Astrocyte (in vitro differentiated cells and primary cell): Measurements from ENCODE around the gene FILIP1L. TPM values are rescaled to one million over a fixed set of nuclear protein-coding genes. Genes with fewer than 3 reads are reported as not detected.
A peak's percentile ranks its signal among the peaks of the same experiment; 100 is the strongest.

Experiments used
- DNase-seq: peaks from one replicate; pipeline ENCODE4 v3.0.0-alpha.2; 2010; ENCODE audit warnings: low read depth
- FAIRE-seq: peaks from 2 replicates; lab custom pipeline; 2011; peaks lifted over from hg19 to GRCh38; lab: Jason Lieb, UNC
- H2AFZ ChIP-seq: 2 replicates; pipeline ENCODE4 v1.6.0; 2012; ENCODE audit warnings: low read depth, low read length, inconsistent platforms
- H3K27ac ChIP-seq: 2 replicates; pipeline ENCODE4 v1.5.1; 2011; ENCODE audit warnings: low read depth, low read length, inconsistent platforms
- H3K27me3 ChIP-seq: 2 replicates; pipeline ENCODE4 v1.6.0; 2011; ENCODE audit warnings: low read length, inconsistent platforms; ENCODE audit not compliant: insufficient read depth
- H3K36me3 ChIP-seq: 2 replicates; pipeline ENCODE4 v1.5.1; 2011; ENCODE audit warnings: low read length, inconsistent platforms; ENCODE audit not compliant: insufficient read depth
- H3K4me1 ChIP-seq: 2 replicates; pipeline ENCODE4 v1.5.1; 2011; ENCODE audit warnings: low read length, inconsistent platforms; ENCODE audit not compliant: insufficient read depth
- H3K4me2 ChIP-seq: 2 replicates; pipeline ENCODE4 v1.6.0; 2012; ENCODE audit warnings: low read length, inconsistent platforms
- H3K4me3 ChIP-seq: 2 replicates; pipeline ENCODE4 v1.5.1; 2011; ENCODE audit warnings: low read depth, mild to moderate bottlenecking, low read length, inconsistent platforms; ENCODE audit not compliant: insufficient read depth
- H3K79me2 ChIP-seq: 2 replicates; pipeline ENCODE4 v1.6.0; 2012; ENCODE audit warnings: mild to moderate bottlenecking, low read length, inconsistent platforms; ENCODE audit not compliant: insufficient read depth
- H3K9ac ChIP-seq: 2 replicates; pipeline ENCODE4 v1.6.0; 2012; ENCODE audit warnings: mild to moderate bottlenecking, low read length, inconsistent platforms
- H3K9me3 ChIP-seq: 2 replicates; pipeline ENCODE4 v1.5.1; 2012; ENCODE audit warnings: low read depth, mild to moderate bottlenecking, low read length, inconsistent platforms; ENCODE audit not compliant: insufficient read depth
- H4K20me1 ChIP-seq: 2 replicates; pipeline ENCODE4 v1.6.0; 2012; ENCODE audit warnings: low read length, inconsistent platforms; ENCODE audit not compliant: insufficient read depth
- H3K27ac Mint-ChIP-seq: one replicate; pipeline ENCODE4 v1.8.0; 2021; ENCODE audit warnings: mild to moderate bottlenecking, mixed read lengths; ENCODE audit not compliant: unreplicated experiment
- H3K27me3 Mint-ChIP-seq: one replicate; pipeline ENCODE4 v1.8.0; 2021; ENCODE audit warnings: low read depth, mixed read lengths; ENCODE audit not compliant: unreplicated experiment
- H3K36me3 Mint-ChIP-seq: one replicate; pipeline ENCODE4 v1.8.0; 2021; ENCODE audit warnings: low read depth, mixed read lengths; ENCODE audit not compliant: unreplicated experiment
- H3K4me1 Mint-ChIP-seq: one replicate; pipeline ENCODE4 v1.8.0; 2021; ENCODE audit warnings: low read depth, mixed read lengths; ENCODE audit not compliant: unreplicated experiment
- H3K4me3 Mint-ChIP-seq: one replicate; pipeline ENCODE4 v1.8.0; 2021; ENCODE audit warnings: mild to moderate bottlenecking, moderate library complexity, mixed read lengths; ENCODE audit not compliant: unreplicated experiment
- H3K9me3 Mint-ChIP-seq: one replicate; pipeline ENCODE4 v1.8.0; 2021; ENCODE audit warnings: mild to moderate bottlenecking, mixed read lengths; ENCODE audit not compliant: unreplicated experiment
- EZH2 ChIP-seq: IDR thresholded peaks from 2 replicates; pipeline ENCODE4 v1.6.1; 2012; ENCODE audit warnings: mild to moderate bottlenecking, low read length, inconsistent platforms; ENCODE audit not compliant: insufficient read depth
- total RNA-seq: library from RNA; stranded (reverse); gene quantifications from 2 replicates; pipeline ENCODE4 v1.2.1, GENCODE V29; 2021
- TF ChIP-seq, protein P1 (sequence below): IDR thresholded peaks from 2 replicates; pipeline ENCODE4 v1.5.1; 2011; ENCODE audit warnings: low read depth, mild to moderate bottlenecking, inconsistent platforms, low read length, moderate library complexity; ENCODE audit not compliant: insufficient read depth

FILIP1L gene
- total RNA-seq, 1 donor from 2014 or later: 209 TPM

GRCh38 chr3:100090669-100091005 is 23.7 kb downstream of the FILIP1L start:
- no peaks in the 10 kb centered on the region for H3K9me3 ChIP-seq
- Mint-ChIP-seq H3K9me3 (no peaks in the 10 kb centered on the region), H3K4me1 (peaks cover 36% of the 10 kb centered on the region), H3K36me3 (no peaks in the 10 kb centered on the region), H3K4me3 (no peak overlapping the region), H3K27ac (no peak overlapping the region), H3K27me3 (no peaks in the 10 kb centered on the region)
- H3K4me2 ChIP-seq: no peak overlapping the region
- no peaks in the 10 kb centered on the region for H4K20me1 ChIP-seq
- no peak overlapping the region for H2AFZ ChIP-seq
- no peak for FAIRE-seq
- no peaks in the 10 kb centered on the region for H3K27me3 ChIP-seq
- DNase-seq: no peak
- H3K9ac ChIP-seq: no peak overlapping the region
- H3K27ac ChIP-seq: no peak overlapping the region
- TF ChIP-seq, protein P1, sequence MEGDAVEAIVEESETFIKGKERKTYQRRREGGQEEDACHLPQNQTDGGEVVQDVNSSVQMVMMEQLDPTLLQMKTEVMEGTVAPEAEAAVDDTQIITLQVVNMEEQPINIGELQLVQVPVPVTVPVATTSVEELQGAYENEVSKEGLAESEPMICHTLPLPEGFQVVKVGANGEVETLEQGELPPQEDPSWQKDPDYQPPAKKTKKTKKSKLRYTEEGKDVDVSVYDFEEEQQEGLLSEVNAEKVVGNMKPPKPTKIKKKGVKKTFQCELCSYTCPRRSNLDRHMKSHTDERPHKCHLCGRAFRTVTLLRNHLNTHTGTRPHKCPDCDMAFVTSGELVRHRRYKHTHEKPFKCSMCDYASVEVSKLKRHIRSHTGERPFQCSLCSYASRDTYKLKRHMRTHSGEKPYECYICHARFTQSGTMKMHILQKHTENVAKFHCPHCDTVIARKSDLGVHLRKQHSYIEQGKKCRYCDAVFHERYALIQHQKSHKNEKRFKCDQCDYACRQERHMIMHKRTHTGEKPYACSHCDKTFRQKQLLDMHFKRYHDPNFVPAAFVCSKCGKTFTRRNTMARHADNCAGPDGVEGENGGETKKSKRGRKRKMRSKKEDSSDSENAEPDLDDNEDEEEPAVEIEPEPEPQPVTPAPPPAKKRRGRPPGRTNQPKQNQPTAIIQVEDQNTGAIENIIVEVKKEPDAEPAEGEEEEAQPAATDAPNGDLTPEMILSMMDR: no peak
- no peak for TF ChIP-seq EZH2
- peaks cover 19% of the 10 kb centered on the region for H3K4me1 ChIP-seq
- H3K79me2 ChIP-seq: no peaks in the 10 kb centered on the region
- no peaks in the 10 kb centered on the region for H3K36me3 ChIP-seq
- no peak overlapping the region for H3K4me3 ChIP-seq

GRCh38 chr3:100089812-100090668 is 24.3 kb downstream of the FILIP1L start:
- H3K4me2 ChIP-seq: peak overlapping the region; percentile 68
- H3K27ac Mint-ChIP-seq: peak overlapping the region; percentile 86
- DNase-seq: peak; percentile 55

More at GRCh38 chr3:100089812-100090668, 24.3 kb downstream of the FILIP1L start:
- TF ChIP-seq, protein P1: peak; percentile 70
- no peak for TF ChIP-seq EZH2
- Mint-ChIP-seq H3K4me3 (peak overlapping the region; percentile 50), H3K27me3 (no peaks in the 10 kb centered on the region), H3K4me1 (peaks cover 41% of the 10 kb centered on the region), H3K36me3 (no peaks in the 10 kb centered on the region), H3K9me3 (no peaks in the 10 kb centered on the region)
- Histone ChIP-seq H3K36me3 (no peaks in the 10 kb centered on the region), H3K27ac (peak overlapping the region; percentile 20), H3K4me1 (peaks cover 19% of the 10 kb centered on the region), H3K9ac (no peak overlapping the region), H3K27me3 (no peaks in the 10 kb centered on the region), H2AFZ (no peak overlapping the region), H3K9me3 (no peaks in the 10 kb centered on the region), H3K79me2 (no peaks in the 10 kb centered on the region), H3K4me3 (peak overlapping the region; percentile 28), H4K20me1 (no peaks in the 10 kb centered on the region)
- FAIRE-seq: no peak
